ENCODE measurements around the gene CDA.

DNA sequence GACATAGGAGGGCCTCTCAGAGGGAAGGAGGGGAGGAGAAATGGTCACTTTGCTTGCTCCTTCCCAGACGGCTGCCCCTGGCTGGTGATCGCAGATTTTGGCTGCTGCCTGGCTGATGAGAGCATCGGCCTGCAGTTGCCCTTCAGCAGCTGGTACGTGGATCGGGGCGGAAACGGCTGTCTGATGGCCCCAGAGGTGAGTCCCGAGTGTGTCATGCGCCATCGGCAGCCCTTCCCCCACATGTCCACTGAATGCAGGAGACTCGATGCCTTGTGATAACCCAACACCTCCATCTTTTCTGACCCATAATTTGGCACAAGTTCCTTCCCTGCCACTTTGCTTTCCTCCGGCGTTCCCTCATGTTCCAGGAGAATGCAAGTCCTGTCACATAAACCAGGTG is 59.5 kb downstream of the CDA start:
- TF ChIP-seq, protein P1, sequence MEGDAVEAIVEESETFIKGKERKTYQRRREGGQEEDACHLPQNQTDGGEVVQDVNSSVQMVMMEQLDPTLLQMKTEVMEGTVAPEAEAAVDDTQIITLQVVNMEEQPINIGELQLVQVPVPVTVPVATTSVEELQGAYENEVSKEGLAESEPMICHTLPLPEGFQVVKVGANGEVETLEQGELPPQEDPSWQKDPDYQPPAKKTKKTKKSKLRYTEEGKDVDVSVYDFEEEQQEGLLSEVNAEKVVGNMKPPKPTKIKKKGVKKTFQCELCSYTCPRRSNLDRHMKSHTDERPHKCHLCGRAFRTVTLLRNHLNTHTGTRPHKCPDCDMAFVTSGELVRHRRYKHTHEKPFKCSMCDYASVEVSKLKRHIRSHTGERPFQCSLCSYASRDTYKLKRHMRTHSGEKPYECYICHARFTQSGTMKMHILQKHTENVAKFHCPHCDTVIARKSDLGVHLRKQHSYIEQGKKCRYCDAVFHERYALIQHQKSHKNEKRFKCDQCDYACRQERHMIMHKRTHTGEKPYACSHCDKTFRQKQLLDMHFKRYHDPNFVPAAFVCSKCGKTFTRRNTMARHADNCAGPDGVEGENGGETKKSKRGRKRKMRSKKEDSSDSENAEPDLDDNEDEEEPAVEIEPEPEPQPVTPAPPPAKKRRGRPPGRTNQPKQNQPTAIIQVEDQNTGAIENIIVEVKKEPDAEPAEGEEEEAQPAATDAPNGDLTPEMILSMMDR (IDR thresholded peaks at IDR 0.05), result no peak
- TF ChIP-seq POLR2A (IDR thresholded peaks at IDR 0.05), result no peak

All from upper lobe of left lung (tissue), 4 donors.